Left lobe of liver (tissue), 2 donors: ENCODE results near the gene PRKCA. TPM values are rescaled to one million over a fixed set of nuclear protein-coding genes. Genes with fewer than 3 reads are reported as not detected.
A peak's percentile ranks its signal among the peaks of the same experiment; 100 is the strongest.

ENCODE experiments used
- ATAC-seq: fragments of 200-7000 bp; cut with Tn5 transposase; one replicate; pipeline ENCODE4 v1.9.1; 2020; ENCODE audit warnings: mild to moderate bottlenecking, moderate library complexity
- DNase-seq: peaks from one replicate; pipeline ENCODE4 v3.0.0-alpha.2; 2020; ENCODE audit warnings: low spot score
- total RNA-seq: library from RNA; stranded (reverse); gene quantifications from one replicate; pipeline ENCODE4 v1.2.1, GENCODE V29; 2021
- donor health status: DM: no; HTN: no; CAD: no; lungs with moderate emphysema.
- donor health status: DM: no; HTN: yes; CAD: no.

Gene PRKCA
- total RNA-seq, 1 donor from 2014 or later: 21.2 TPM

- ATAC-seq (no peak), DNase-seq (no peak)
These were observed 156.4 kb downstream of the PRKCA start for GRCh38 chr17:66458782-66459181.

- ATAC-seq (peak; percentile 78), DNase-seq (peak; percentile 53)
These were observed 157.4 kb downstream of the PRKCA start for GRCh38 chr17:66459811-66460270.

- peak; percentile 25 for ATAC-seq
- no peak for DNase-seq
These were observed 158.1 kb downstream of the PRKCA start for GRCh38 chr17:66460558-66460957.

- peak; percentile 23 for ATAC-seq
- DNase-seq: no peak
These were observed 159.1 kb downstream of the PRKCA start for GRCh38 chr17:66461343-66461995.

- no peak for DNase-seq
- ATAC-seq: no peak
These were observed 159.6 kb downstream of the PRKCA start for GRCh38 chr17:66462010-66462409.

GRCh38 chr17:66464921-66465320, 162.5 kb downstream of the PRKCA start:
- ATAC-seq (no peak), DNase-seq (no peak)

- no peak for ATAC-seq
These were observed 163.3 kb downstream of the PRKCA start for GRCh38 chr17:66465701-66466100.

GRCh38 chr17:66466106-66466820, 163.8 kb downstream of the PRKCA start:
- no peak for DNase-seq
- no peak for ATAC-seq

More at GRCh38 chr17:66465701-66466100, 163.3 kb downstream of the PRKCA start:
- no peak for DNase-seq

- DNase-seq (no peak), ATAC-seq (no peak)
These were observed 164.5 kb downstream of the PRKCA start for GRCh38 chr17:66466840-66467367.

- ATAC-seq (no peak), DNase-seq (no peak)
These were observed 165.4 kb downstream of the PRKCA start for GRCh38 chr17:66467766-66468165.

GRCh38 chr17:66468241-66469087, 166.1 kb downstream of the PRKCA start:
- ATAC-seq: peak; percentile 86
- DNase-seq: no peak

GRCh38 chr17:66469088-66469442, 166.7 kb downstream of the PRKCA start:
- DNase-seq (no peak), ATAC-seq (no peak)

GRCh38 chr17:66469461-66469860, 167.0 kb downstream of the PRKCA start:
- DNase-seq (no peak), ATAC-seq (no peak)

- ATAC-seq: no peak
- no peak for DNase-seq
These were observed 167.5 kb downstream of the PRKCA start for GRCh38 chr17:66469890-66470289.

GRCh38 chr17:66472123-66472522, 169.7 kb downstream of the PRKCA start:
- ATAC-seq: no peak
- no peak for DNase-seq

- no peak for DNase-seq
- ATAC-seq: no peak
These were observed 171.8 kb downstream of the PRKCA start for GRCh38 chr17:66474258-66474657.

- ATAC-seq: no peak
- no peak for DNase-seq
These were observed 172.5 kb downstream of the PRKCA start for GRCh38 chr17:66474806-66475497.

GRCh38 chr17:66476014-66476413, 173.6 kb downstream of the PRKCA start:
- no peak for DNase-seq

GRCh38 chr17:66477615-66478283, 175.3 kb downstream of the PRKCA start:
- DNase-seq (no peak), ATAC-seq (peak; percentile 21)

More at GRCh38 chr17:66476014-66476413, 173.6 kb downstream of the PRKCA start:
- ATAC-seq: no peak
